GM06990 (cell line): ENCODE data around the gene PDSS1.
"Not testable (repeated sequence)": the region's sequence is repeated elsewhere in the genome, so short reads cannot be mapped to it uniquely, and the experiment has no call there.

Source experiments
- DNase-seq: peaks from one replicate; pipeline ENCODE4 v3.0.0-alpha.2; 2011; ENCODE audit not compliant: insufficient read length; ENCODE audit errors: extremely low read depth
- H3K27me3 ChIP-seq: replicated peaks from 2 replicates; pipeline ENCODE4 v1.6.0; 2011; ENCODE audit warnings: low read length; ENCODE audit not compliant: control insufficient read depth, insufficient read depth
- H3K36me3 ChIP-seq: 2 replicates; pipeline ENCODE4 v1.5.1; 2011; ENCODE audit warnings: low read length; ENCODE audit not compliant: control insufficient read depth, insufficient read depth
- H3K4me3 ChIP-seq: replicated peaks from 2 replicates; pipeline ENCODE4 v1.5.1; 2011; ENCODE audit warnings: low read depth, mild to moderate bottlenecking, control low read depth, low read length
- CTCF ChIP-seq: IDR thresholded peaks from 2 replicates; pipeline ENCODE4 v1.5.1; 2011; ENCODE audit warnings: low read length, control low read depth, mild to moderate bottlenecking, inconsistent platforms; ENCODE audit not compliant: insufficient read depth, poor library complexity, severe bottlenecking

Gene PDSS1

GRCh38 chr10:26684667-26685264 lies 12.7 kb upstream of the PDSS1 start:
- not testable (repeated sequence) for H3K36me3 ChIP-seq, DNase-seq, H3K27me3 ChIP-seq, H3K4me3 ChIP-seq
- peak; percentile 46 for TF ChIP-seq CTCF

- no peaks in the 10 kb centered on the region for H3K36me3 ChIP-seq
- no peaks in the 10 kb centered on the region for H3K27me3 ChIP-seq
- DNase-seq: no peak
- TF ChIP-seq CTCF: no peak
- no peak overlapping the region for H3K4me3 ChIP-seq
Measured at GRCh38 chr10:26685441-26685840, 12.1 kb upstream of the PDSS1 start.

- no peak for DNase-seq
- H3K4me3 ChIP-seq: no peak overlapping the region
- TF ChIP-seq CTCF: no peak
- no peaks in the 10 kb centered on the region for H3K27me3 ChIP-seq
- no peaks in the 10 kb centered on the region for H3K36me3 ChIP-seq
Measured at GRCh38 chr10:26689399-26689798, 8.1 kb upstream of the PDSS1 start.

DNA sequence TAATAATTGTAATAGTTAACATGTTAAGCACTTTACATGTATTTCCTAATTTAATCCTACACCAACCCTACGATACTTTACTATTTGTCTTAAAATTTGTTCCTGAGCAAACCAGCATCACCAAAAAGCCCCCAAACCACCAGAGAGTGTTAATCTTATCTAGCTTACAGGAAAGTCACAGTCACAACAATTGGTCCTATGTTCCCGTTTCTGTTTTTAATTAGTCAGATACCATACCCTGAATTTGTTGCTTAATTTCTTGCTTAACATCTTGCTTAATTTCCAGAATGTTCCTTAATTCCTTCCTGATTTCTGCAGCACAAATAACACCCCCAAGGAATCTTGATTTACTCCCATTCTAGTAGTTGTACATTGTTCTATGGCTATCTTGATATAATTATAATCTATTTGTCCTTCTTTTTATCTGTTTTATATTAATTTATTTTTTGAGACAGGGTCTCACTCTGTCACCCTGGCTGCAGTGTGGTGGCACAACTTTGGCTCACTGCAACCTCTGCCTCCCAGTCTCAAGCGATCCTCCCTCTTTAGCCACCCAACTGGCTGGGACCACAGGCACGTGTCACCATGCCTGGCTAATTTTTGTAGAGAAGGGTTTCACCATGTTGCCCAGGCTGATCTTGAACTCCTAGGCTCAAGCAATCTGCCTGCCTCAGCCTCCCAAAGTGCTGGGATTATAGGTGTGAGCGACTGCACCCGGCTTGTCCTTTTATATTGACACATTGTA lies 6.6 kb upstream of the PDSS1 start:
- no peak for TF ChIP-seq CTCF
- Histone ChIP-seq H3K4me3 (no peak overlapping the region), H3K27me3 (no peaks in the 10 kb centered on the region), H3K36me3 (no peaks in the 10 kb centered on the region)
- no peak for DNase-seq

DNA sequence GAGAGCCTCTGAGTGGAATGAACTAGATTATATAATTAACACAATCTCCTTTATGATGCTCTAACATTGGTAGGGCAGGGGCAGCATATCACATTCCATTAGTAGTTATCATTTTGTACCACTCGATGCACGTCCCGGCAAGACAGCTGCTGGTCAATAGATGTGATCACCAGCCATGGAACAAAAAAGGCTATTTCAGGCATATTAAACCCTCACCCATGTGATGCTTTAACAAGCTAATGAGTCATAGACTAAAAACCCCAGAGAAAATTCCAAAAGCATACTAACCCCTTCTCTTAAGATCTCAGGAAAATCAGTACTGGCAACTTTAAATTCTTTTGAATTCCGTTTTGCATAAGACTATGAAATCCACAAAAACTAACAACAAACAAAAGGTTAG lies 3.0 kb upstream of the PDSS1 start:
- H3K4me3 ChIP-seq, H3K36me3 ChIP-seq, H3K27me3 ChIP-seq, DNase-seq: not testable (repeated sequence)

DNA sequence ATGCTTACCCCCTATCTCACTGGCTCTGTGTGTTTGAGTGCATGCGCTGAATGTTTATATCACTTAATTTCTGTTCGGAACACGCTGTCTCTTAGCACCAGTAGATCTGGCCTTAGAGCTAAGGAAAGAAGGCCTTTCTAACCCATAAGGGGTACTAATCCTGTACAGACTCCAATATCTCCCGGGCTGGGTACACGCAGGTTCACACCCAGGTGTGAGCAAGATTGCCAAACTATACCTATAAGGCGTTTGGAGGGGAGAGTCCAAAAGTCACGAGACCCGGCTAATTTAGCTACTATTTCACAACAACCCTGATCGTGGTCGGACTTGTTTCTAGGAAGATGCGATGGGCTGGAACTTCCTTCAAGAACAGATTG lies 727 bp upstream of the PDSS1 start:
- Histone ChIP-seq H3K36me3 (no peaks in the 10 kb centered on the region; the same call in 1 of the 2 replicates), H3K27me3 (no peaks in the 10 kb centered on the region), H3K4me3 (peak overlapping the region; percentile 89)
- TF ChIP-seq CTCF: no peak
- no peak for DNase-seq
